GM08714 (cell line): ENCODE data around the gene QSER1.

ENCODE experiments used
- H3K4me3 ChIP-seq: fragments of 200-500 bp; sonication (Bioruptor generic); 2 replicates; pipeline ENCODE4 v1.5.1; 2014; ENCODE audit warnings: mild to moderate bottlenecking, low read length, inconsistent platforms
- ZNF274 ChIP-seq: IDR thresholded peaks from 2 replicates; pipeline ENCODE4 v1.6.1; 2012; ENCODE audit warnings: mild to moderate bottlenecking, low read depth, low read length

QSER1 gene

GRCh38 chr11:32897103-32897502, 4.5 kb downstream of the QSER1 start:
- no peak for TF ChIP-seq ZNF274
- H3K4me3 ChIP-seq, result no peak overlapping the region

GRCh38 chr11:32899438-32899837, 6.8 kb downstream of the QSER1 start:
- TF ChIP-seq ZNF274, result no peak
- no peak overlapping the region for H3K4me3 ChIP-seq

- no peak for TF ChIP-seq ZNF274
- no peak overlapping the region for H3K4me3 ChIP-seq
These were observed 9.6 kb downstream of the QSER1 start for GRCh38 chr11:32902089-32902665.

GRCh38 chr11:32905028-32905667, 12.5 kb downstream of the QSER1 start:
- no peak for TF ChIP-seq ZNF274
- H3K4me3 ChIP-seq, result no peak overlapping the region

- TF ChIP-seq ZNF274, result no peak
- H3K4me3 ChIP-seq, result no peak overlapping the region
These were observed 16.0 kb downstream of the QSER1 start for GRCh38 chr11:32908619-32909018.

GRCh38 chr11:32911413-32911812, 18.8 kb downstream of the QSER1 start:
- TF ChIP-seq ZNF274, result no peak
- no peak overlapping the region for H3K4me3 ChIP-seq

- no peak overlapping the region for H3K4me3 ChIP-seq
- no peak for TF ChIP-seq ZNF274
These were observed 20.8 kb downstream of the QSER1 start for GRCh38 chr11:32913445-32913844.

- TF ChIP-seq ZNF274, result no peak
- H3K4me3 ChIP-seq, result no peak overlapping the region
These were observed 23.8 kb downstream of the QSER1 start for GRCh38 chr11:32916361-32916760.

GRCh38 chr11:32916994-32917393, 24.4 kb downstream of the QSER1 start:
- no peak overlapping the region for H3K4me3 ChIP-seq
- TF ChIP-seq ZNF274, result no peak

- no peak for TF ChIP-seq ZNF274
- no peak overlapping the region for H3K4me3 ChIP-seq
These were observed 25.8 kb downstream of the QSER1 start for GRCh38 chr11:32918427-32918826.

- TF ChIP-seq ZNF274, result no peak
These were observed 26.7 kb downstream of the QSER1 start for GRCh38 chr11:32919338-32919737.

GRCh38 chr11:32920570-32920969, 28.0 kb downstream of the QSER1 start:
- H3K4me3 ChIP-seq, result no peak overlapping the region
- TF ChIP-seq ZNF274, result no peak

More at GRCh38 chr11:32919338-32919737, 26.7 kb downstream of the QSER1 start:
- no peak overlapping the region for H3K4me3 ChIP-seq

- no peak for TF ChIP-seq ZNF274
- no peak overlapping the region for H3K4me3 ChIP-seq
These were observed 28.6 kb downstream of the QSER1 start for GRCh38 chr11:32921204-32921603.

GRCh38 chr11:32931606-32932005, 39.0 kb downstream of the QSER1 start:
- TF ChIP-seq ZNF274, result no peak
- H3K4me3 ChIP-seq, result no peak overlapping the region

- no peak overlapping the region for H3K4me3 ChIP-seq
- TF ChIP-seq ZNF274, result no peak
These were observed 39.6 kb downstream of the QSER1 start for GRCh38 chr11:32932196-32932595.
